ENCODE data around the gene MMP24. TPM values are rescaled to one million over a fixed set of nuclear protein-coding genes. Genes with fewer than 3 reads are reported as not detected.
A peak's percentile ranks its signal among the peaks of the same experiment; 100 is the strongest.

Gene MMP24
- total RNA-seq, 1 experiment from 2014 or later = 0.71 TPM

DNA sequence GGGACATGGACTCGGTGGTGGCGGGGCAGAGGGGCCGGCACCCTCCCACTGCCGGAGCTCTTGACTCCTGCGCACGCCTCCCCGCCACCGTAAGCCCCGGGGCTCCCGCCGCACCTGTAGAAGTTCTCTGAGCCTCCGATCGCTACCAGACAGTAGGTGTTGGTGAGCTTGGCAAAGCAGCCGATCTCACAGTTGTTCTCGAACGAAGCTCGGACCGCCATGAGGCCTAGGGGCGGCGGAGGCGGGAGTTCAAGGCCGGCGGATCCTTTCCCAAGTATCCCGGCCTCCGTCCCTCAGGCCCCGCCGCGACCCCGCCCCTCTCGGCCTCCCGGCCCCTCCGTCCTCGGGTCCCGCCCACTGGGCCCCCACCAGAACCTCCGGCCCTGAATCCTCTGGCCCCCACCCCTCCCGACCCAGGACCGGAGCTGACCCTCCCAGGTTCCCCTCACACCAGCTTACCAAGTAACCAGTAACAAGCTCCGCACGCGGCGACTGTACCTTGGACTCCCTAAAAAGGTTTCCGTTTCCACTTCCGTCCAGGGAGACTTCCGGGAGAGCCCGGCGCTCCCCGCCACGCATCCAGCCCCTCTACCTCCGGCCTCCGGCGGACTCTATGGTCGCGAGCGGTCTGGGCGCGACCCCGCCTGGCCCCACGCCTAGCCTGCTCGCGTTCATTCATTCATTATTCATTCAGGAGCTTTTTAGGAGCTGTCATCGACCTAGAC lies 57.9 kb downstream of the MMP24 start, which contains the start of gene EIF6:
Gene EIF6, minus strand, starts transcription at position 506 of the 725 bp plus-strand sequence. Its CDS starts 285 bp downstream, at position 221.
- no peaks in the 10 kb centered on the region for H3K9me3 ChIP-seq (replicated peaks)
- H3K27me3 ChIP-seq (replicated peaks) = no peaks in the 10 kb centered on the region
- H3K27ac ChIP-seq = peak within 1 kb of the TSS; percentile 62
- peaks cover 9% of the 10 kb centered on the region for H3K4me1 ChIP-seq (replicated peaks)
- peak within 1 kb of the TSS; percentile 82 for H3K4me3 ChIP-seq
- H3K36me3 ChIP-seq = peaks cover 39% of the 10 kb centered on the region
- DNase-seq (ENCODE audit: low read depth in 1 of 2, low spot score in 2 of 2) = peak; percentile 84 to 90

DNA sequence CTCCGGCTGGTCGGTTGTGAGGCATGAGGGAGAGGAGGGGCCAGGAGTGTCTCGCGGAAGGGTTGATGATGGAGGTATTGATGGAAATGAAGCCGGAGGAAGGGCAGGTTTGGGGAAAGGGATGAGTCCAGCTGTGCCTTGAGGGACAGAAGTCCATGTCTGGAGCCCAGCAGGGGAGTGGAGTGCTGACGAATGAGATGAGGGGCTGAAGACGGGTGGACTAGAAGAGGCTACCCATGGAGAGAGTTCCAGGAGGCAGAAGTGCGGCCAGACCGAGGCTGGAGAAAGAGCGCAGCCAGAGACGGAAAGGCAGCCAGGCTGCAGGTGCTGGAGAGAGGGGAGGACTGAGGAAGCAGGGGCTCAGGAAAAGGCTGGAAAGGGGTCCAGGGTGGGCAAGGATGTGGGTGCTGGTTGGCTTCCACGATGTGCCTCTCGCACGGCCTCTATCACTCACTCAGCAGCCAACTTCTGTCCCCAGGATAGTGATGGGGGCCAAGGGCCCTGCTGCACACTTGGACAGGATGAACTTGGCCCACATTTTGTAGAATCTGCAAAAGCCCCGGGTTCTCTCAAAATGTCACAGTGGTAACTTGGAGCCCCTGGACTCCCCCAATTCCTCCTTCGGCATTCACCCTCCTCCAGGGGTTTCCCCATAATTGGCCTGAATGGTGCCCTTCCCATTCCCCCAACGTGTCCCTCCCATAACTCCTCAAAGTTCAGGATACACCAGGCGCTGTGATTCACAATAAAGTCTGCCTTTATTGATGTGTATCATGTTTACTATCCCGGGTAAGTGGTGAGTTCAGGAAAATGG lies 58.7 kb downstream of the MMP24 start:
- peaks cover 31% of the 10 kb centered on the region for H3K36me3 ChIP-seq
- H3K4me3 ChIP-seq = peak overlapping the region; percentile 82
- no peak for DNase-seq (ENCODE audit: low read depth in 1 of 2, low spot score in 2 of 2)
- no peaks in the 10 kb centered on the region for H3K27me3 ChIP-seq (replicated peaks)
- H3K9me3 ChIP-seq (replicated peaks) = no peaks in the 10 kb centered on the region
- H3K27ac ChIP-seq = peak overlapping the region; percentile 62
- peaks cover 9% of the 10 kb centered on the region for H3K4me1 ChIP-seq (replicated peaks)

DNA sequence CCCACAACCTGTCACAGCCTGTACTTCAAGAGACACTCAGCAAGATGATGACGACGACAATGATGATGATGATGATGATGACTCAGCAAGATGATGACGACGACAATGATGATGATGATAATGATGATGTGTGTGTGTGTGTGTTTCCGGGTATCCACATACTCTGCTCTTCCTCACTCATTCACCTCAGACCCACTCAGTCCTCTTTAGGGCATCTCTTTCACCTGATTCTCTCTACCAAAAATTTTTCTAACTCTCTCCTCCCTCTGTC lies 59.3 kb downstream of the MMP24 start:
- no peaks in the 10 kb centered on the region for H3K27me3 ChIP-seq (replicated peaks)
- no peak overlapping the region for H3K4me3 ChIP-seq
- no peak for DNase-seq (ENCODE audit: low read depth in 1 of 2, low spot score in 2 of 2)
- peaks cover 9% of the 10 kb centered on the region for H3K4me1 ChIP-seq (replicated peaks)
- peaks cover 26% of the 10 kb centered on the region for H3K36me3 ChIP-seq
- no peak overlapping the region for H3K27ac ChIP-seq
- no peaks in the 10 kb centered on the region for H3K9me3 ChIP-seq (replicated peaks)

DNA sequence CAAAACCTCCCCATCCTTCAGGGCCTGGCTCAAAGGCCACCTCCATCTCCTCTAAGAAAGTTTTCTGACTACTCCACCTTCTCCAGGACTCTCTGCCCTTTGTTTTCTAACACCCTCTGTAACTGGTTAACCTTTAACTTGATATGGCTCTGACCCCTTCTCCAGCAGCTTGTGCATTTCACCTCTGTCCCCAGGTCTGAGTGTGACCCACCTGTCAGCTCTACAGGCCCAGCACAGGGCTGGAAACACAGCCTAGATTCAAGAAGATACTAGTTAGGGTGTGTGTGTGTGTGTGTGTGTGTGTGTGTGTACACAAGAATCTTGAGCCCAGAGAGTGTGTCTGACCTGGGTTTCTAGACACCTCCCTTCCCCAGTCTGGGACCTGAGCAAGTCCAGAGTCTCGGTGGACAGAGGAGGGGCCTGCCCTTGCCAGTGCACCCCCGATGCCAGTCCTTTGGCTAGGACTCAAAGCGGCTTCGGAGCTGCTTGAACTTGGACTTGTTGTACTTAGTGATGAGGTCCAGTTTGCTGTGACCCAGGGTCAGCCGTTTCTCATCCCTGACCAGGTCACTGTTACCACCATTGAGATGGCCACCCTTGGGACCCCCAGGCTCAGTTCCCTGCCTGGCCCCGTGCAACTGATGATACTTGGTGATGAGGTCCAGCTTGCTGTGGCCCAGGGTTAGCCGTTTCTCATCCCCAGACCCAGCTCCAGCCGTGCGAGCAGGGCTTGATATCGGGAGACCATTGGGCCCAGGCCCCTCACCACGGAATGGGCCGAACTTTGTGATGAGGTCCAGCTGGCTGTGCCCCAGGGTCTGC lies 59.8 kb downstream of the MMP24 start:
- Histone ChIP-seq H3K9me3 (replicated peaks) (no peaks in the 10 kb centered on the region), H3K4me3 (no peak overlapping the region), H3K4me1 (replicated peaks) (peaks cover 9% of the 10 kb centered on the region), H3K36me3 (peaks cover 23% of the 10 kb centered on the region), H3K27me3 (replicated peaks) (no peaks in the 10 kb centered on the region), H3K27ac (no peak overlapping the region)
- DNase-seq (ENCODE audit: low read depth in 1 of 2, low spot score in 2 of 2) = no peak

DNA sequence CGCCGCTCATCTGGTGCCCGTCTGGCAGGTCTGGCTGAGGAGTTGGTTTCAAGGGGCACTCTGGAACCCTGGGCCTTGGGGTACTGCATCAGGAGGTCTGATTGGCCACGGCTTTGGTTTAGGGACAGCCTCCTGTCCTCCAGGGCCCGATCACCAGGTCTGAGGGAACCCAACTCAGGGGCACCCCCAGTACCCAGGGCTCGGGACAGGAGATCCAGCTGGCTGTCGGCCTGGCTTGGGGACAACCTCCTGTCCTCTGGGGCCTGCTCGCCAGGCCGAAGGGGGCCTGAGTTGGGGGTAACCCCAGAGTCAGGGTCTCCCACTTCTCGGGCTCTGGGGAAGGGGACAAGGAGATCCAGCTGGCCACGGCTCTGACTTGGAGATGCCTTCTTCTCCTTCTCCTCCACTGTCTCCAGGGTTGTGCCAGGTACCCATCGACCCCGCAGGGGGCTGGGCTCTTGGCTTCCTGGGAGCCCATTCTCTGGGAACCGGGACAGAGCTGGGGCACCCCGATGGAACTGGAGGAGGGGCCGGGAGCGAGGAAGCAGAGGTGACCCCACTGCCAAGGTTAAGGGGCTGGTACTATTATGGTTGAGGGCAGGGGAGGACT lies 60.5 kb downstream of the MMP24 start:
- DNase-seq (ENCODE audit: low read depth in 1 of 2, low spot score in 2 of 2) = no peak
- Histone ChIP-seq H3K36me3 (peaks cover 16% of the 10 kb centered on the region), H3K4me1 (replicated peaks) (peaks cover 9% of the 10 kb centered on the region), H3K27me3 (replicated peaks) (no peaks in the 10 kb centered on the region), H3K27ac (no peak overlapping the region), H3K4me3 (no peak overlapping the region), H3K9me3 (replicated peaks) (no peaks in the 10 kb centered on the region)

DNA sequence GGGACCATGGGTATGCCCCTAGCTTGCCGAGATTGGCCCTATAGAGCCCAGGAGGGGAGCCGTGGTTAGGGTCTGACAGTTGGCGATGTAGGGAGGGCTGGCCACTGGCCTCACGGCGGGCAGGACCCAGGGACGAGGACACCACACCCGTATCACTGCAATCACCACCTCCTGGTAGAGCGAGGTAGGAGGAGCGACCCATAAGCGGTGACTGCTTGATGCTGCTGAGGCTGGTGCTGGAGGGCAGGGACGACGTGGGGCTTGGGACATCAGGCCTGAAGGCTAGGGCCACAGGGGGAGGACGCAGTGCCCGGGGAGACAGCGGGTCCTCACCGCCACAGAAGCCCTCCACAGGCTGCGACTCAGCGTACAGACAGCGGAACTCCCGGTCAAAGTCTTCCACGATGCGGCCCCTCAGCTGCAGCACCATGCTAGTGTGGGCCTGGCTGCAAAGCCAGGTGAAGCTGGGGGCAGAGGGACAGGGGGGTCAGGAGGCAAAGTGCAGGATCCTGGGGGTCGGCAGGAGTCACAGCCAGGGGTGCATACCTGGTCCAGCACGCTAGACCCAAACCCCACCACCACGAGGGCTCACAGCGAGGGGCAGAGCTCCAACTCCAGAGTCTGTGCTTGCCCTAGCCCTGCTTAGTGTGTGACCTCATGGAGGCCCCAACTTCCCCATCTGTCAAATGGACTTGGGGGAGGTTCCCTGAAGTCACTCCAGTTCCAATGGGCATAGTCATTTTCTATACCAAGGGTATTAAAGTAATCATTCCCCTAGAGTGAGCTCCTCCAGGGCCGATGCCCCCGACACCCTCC lies 61.2 kb downstream of the MMP24 start:
- no peak overlapping the region for H3K4me3 ChIP-seq
- H3K4me1 ChIP-seq (replicated peaks) = peaks cover 9% of the 10 kb centered on the region
- no peak overlapping the region for H3K27ac ChIP-seq
- H3K27me3 ChIP-seq (replicated peaks) = no peaks in the 10 kb centered on the region
- H3K9me3 ChIP-seq (replicated peaks) = no peaks in the 10 kb centered on the region
- H3K36me3 ChIP-seq = peaks cover 12% of the 10 kb centered on the region
- no peak for DNase-seq (ENCODE audit: low read depth in 1 of 2, low spot score in 2 of 2)

DNA sequence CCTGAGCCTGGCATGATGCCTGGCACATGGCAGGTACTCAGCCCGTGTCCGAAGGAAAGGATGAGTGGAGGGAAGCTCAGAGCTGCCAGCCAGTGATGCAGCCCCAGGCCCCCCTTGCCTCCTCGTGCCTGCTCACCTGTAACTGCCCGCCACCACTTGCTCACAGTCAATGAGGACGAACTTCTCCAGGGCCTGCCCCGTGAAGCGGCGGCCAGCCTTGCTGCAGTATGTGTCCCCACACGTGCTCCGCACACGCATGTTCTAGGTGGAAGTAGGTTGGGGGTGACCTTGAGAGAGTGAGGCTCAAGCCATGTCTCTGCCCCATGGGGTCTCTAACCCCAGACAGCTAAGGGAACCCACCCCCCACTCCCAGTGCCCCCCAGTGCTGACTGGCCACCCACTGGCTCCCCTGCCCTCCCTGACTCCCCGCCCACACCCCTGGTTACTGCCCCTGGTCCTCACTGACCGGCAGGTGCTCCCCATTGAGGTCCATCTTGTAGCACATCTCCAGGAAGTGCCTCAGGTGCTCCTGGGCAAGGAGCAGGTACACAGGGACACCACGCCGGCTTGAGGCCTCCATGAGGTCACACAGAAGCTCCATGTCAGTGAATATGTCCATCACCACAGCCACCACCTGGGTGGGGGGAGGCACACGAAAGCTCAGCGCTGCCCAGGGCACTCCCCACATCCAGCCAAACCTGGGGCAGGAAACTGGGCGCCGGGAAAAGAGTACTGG lies 62.0 kb downstream of the MMP24 start:
- Histone ChIP-seq H3K27ac (no peak overlapping the region), H3K4me1 (replicated peaks) (peaks cover 6% of the 10 kb centered on the region), H3K27me3 (replicated peaks) (no peaks in the 10 kb centered on the region), H3K9me3 (replicated peaks) (no peaks in the 10 kb centered on the region), H3K36me3 (peaks cover 6% of the 10 kb centered on the region), H3K4me3 (no peak overlapping the region)
- no peak for DNase-seq (ENCODE audit: low read depth in 1 of 2, low spot score in 2 of 2)

DNA sequence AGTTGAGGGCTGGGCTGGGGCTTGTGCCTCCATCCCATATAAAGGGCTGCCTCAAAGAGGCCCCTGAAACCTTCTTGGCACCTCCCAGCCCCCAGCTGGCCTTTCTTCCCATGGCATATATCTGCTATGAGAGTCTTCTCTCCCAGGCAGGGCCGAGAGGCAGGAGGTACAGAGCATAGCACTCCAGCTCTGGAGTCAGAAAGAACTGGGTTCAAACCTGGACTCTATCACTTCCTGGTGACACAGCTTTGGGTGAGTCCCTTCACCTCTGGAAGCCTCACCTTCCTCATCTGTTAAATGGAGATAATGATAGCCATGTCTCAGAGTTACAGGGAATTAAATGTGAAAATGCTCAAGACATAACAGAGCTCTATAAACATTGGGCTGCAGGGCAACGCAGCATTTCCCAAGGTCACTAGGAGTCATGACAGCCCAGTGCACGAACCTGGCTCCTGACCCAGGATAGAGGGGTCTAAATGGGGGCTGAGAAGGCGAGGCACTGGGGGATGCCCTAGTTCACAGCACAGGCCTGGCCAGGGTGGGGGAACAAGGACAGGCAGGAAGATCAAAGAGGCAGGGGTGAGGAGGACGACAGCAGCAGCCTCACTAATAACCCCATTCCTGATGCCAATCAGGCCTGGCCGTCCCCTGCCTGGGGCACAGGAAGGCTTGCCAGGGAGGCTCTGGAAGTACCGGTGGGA lies 63.8 kb downstream of the MMP24 start:
- no peak for DNase-seq (ENCODE audit: low read depth in 1 of 2, low spot score in 2 of 2)
- H3K4me1 ChIP-seq (replicated peaks) = peaks cover under 1% of the 10 kb centered on the region
- no peaks in the 10 kb centered on the region for H3K27me3 ChIP-seq (replicated peaks)
- no peaks in the 10 kb centered on the region for H3K36me3 ChIP-seq
- H3K4me3 ChIP-seq = no peak overlapping the region
- no peaks in the 10 kb centered on the region for H3K9me3 ChIP-seq (replicated peaks)
- no peak overlapping the region for H3K27ac ChIP-seq

DNA sequence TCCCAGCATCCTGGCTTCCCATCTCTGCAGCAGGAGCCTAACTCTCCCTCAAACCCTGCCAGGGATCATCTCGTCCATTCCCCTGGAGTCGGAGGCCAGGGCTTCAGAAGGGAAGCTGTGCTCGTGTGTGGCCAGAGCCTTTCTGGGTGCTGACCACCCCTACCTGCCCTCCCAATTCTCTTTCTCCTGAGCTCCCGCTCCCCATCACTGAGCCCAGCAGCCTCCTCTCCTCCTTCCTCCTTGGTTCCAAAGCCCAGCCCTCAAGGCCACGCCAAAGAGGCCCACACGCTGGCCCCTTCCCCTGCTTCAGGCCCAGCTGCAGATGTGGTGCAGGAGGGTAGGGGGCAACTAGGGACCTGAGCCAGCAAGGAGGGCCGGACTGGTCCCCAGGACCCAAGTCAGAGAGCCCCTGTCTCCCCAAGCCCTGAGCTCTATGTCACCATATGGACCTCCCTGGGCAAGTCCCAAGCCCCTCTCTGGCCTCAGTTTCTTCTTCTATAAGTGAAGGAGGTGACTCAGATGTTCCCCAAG lies 64.5 kb downstream of the MMP24 start:
- Histone ChIP-seq H3K27me3 (replicated peaks) (no peaks in the 10 kb centered on the region), H3K4me1 (replicated peaks) (no peaks in the 10 kb centered on the region), H3K36me3 (no peaks in the 10 kb centered on the region), H3K27ac (no peak overlapping the region), H3K9me3 (replicated peaks) (no peaks in the 10 kb centered on the region), H3K4me3 (no peak overlapping the region)
- DNase-seq (ENCODE audit: low read depth in 1 of 2, low spot score in 2 of 2) = no peak

DNA sequence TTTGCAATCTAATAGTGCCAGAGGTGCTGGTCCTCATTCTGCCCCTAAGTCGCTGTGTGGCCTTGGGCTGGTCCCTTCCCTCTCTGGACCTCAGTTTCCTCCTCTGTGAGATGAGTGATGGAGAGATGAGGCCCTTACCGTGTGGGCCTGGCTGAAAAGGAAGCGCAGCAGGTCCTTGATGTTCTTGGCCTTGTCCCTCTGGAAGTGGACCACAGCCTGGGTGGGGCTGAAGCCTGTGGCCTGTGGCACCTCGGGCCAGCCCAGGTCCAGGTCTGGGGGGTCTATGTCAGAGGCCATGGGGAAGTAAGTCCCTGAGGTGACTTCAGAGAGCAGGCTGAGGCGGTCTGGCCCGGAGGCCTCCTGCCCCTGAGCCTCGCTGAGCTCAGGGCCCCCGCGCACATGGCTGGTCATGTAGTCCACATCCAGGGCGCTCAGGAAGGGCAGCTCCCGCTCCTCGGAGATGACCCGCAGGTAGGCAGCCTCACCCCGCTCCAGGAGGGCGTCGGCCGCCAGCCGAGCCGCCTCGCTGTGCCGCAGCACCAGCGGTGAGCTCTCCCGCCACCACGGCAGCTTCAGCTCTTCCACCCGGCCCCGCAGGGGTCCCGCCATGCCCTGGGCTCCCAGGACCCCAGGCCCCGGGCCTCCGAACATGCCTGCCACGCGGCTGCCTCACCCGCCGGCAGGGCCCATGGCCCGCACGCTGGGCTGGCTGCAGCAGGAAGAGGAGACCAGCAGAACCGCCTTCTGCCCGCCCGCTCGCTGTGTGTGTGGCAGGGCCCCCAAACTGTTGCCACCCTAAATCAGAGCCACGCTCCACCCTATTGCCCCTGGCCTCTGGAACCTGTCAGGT lies 65.4 kb downstream of the MMP24 start, which contains the start of gene FAM83C:
Gene FAM83C, minus strand, starts transcription at position 772 of the 850 bp plus-strand sequence. Its CDS starts 121 bp downstream, at position 651.
- Histone ChIP-seq H3K27me3 (replicated peaks) (no peaks in the 10 kb centered on the region), H3K9me3 (replicated peaks) (no peaks in the 10 kb centered on the region), H3K36me3 (no peaks in the 10 kb centered on the region), H3K4me3 (no peak within 1 kb of the TSS), H3K4me1 (replicated peaks) (no peaks in the 10 kb centered on the region), H3K27ac (no peak within 1 kb of the TSS)
- no peak for DNase-seq (ENCODE audit: low read depth in 1 of 2, low spot score in 2 of 2)
